Adrenal gland (tissue), 12 donors: Measurements from ENCODE around the gene DUSP2. TPM values are rescaled to one million over a fixed set of nuclear protein-coding genes. Genes with fewer than 3 reads are reported as not detected.

Source experiments
- DNase-seq, 7 donors: peaks; one replicate each; pipeline ENCODE4 v3.0.0-alpha.2; 2019 to 2020
- H3K27ac ChIP-seq, 5 donors: fragments of 200-600 bp; sonication (generic) in 4 of 5; 1 replicate in 3 of 5; 2 replicates in 2 of 5; pipeline versions ENCODE4 v1.5.1 to v1.8.0; 2016 to 2020; ENCODE audit warnings: mild to moderate bottlenecking in 1 of 5
- H3K27me3 ChIP-seq: fragments of 200-600 bp; 2 replicates; pipeline ENCODE4 v1.8.0; 2021
- H3K36me3 ChIP-seq, 2 donors: fragments of 200-600 bp; replicated peaks in 1 of 2; 1 replicate in 1 of 2; 2 replicates in 1 of 2; pipeline versions ENCODE4 v1.5.1 to v1.8.0; 2018 to 2022
- H3K4me1 ChIP-seq, 2 donors: fragments of 200-600 bp; replicated peaks in 1 of 2; 1 replicate in 1 of 2; 2 replicates in 1 of 2; pipeline versions ENCODE4 v1.5.1 to v1.8.0; 2018 to 2021
- H3K4me3 ChIP-seq, 4 donors: fragments of 200-600 bp; sonication (generic) in 3 of 4; one replicate each; pipeline ENCODE4 v1.5.1; 2016 to 2018
- H3K9me3 ChIP-seq, 3 donors: fragments of 200-600 bp; sonication (generic) in 1 of 3; replicated peaks in 1 of 3; 1 replicate in 2 of 3; 2 replicates in 1 of 3; pipeline versions ENCODE4 v1.5.1 to v1.8.0; 2016 to 2021
- CTCF ChIP-seq, 6 experiments: fragments of 450-650 bp in 4 of 6; fragments of 200-600 bp in 2 of 6; sonication (generic) in 1 of 6; IDR thresholded peaks; 1 replicate in 5 of 6; 2 replicates in 1 of 6; pipeline versions ENCODE4 v1.5.1 to v1.8.0; 2016 to 2021; ENCODE audit warnings: antibody characterized with exemption in 6 of 6, mild to moderate bottlenecking in 2 of 6, moderate library complexity in 1 of 6
- POLR2A ChIP-seq, 2 donors: fragments of 450-650 bp; IDR thresholded peaks; one replicate each; pipeline ENCODE4 v1.6.1; 2017; ENCODE audit warnings: antibody characterized with exemption in 2 of 2, mild to moderate bottlenecking in 2 of 2, moderate library complexity in 1 of 2
- WGBS, 4 donors: extraction: QIAGEN DNeasy Blood & Tissue Kit in 2 of 4; methylation state at CpG; one replicate each; pipeline versions ENCODE4 v1.1.5 to v1.1.7; 2013 to 2017; 5-methylcytosine and 5-hydroxymethylcytosine counted together
- intact Hi-C, 2 donors: fragments of 100-400 bp; cut with DNase I; formaldehyde crosslinking; loops; one replicate each; pipeline versions ENCODE4 v1.14.1 to v1.15.0; 2022 to 2023
- polyA plus RNA-seq, 3 donors: library from polyadenylated mRNA; stranded (reverse); fragments of 200-250 nt in 2 of 3; fragments of 350-450 nt in 1 of 3; fragmentation: Illumina TruSeq in 1 of 3; extraction: RNeasy Lipid Tissue Mini Kit (QIAGEN cat#74804) in 1 of 3; gene quantifications; one replicate each; pipeline ENCODE4 v1.2.3, GENCODE V29; 2013 to 2014
- total RNA-seq, 9 donors: library from RNA; depleted of rRNA in 4 of 9; stranded (reverse); fragments of >200 nt in 4 of 9; fragments of 120-200 nt in 1 of 9; fragmentation: NEBNext Ultra II Directional in 1 of 9; extraction: Animal tissue kit (Norgen Biotek cat#: 25700) in 1 of 9; gene quantifications; one replicate each; pipeline versions ENCODE4 v1.1.0 to v1.2.4, GENCODE V29; 2013 to 2023
- donor health status: healthy with polysubstance abuse.
- donor health status: Bipolar disorder and iron deficiency.
- donor health status: DM: yes; HTN: yes; CAD: no.
- donor health status: DM: no; HTN: no; CAD: no.
- donor health status: DM: no; HTN: no; CAD: no.
- donor health status: DM: yes; HTN: yes; CAD: no.

Gene DUSP2
- total and polyA plus RNA-seq, 12 donors = 0.48 to 4.7 (median 1.9) TPM

GRCh38 chr2:96109931-96110511, 35.2 kb downstream of the DUSP2 start:
- no peaks in the 10 kb centered on the region for H3K36me3 ChIP-seq
- peaks cover 0 to 2% (median 0%) of the 10 kb centered on the region in 3 donors for H3K9me3 ChIP-seq
- H3K27me3 ChIP-seq = no peaks in the 10 kb centered on the region
- peak in 1 of 7 donors; percentile 2 for DNase-seq
- intact Hi-C loops = loop anchor here in 1 of 2 donors (10.0 kb wide), 1 partner anchor 85 kb away; no protein-coding TSS in a partner anchor
- peak overlapping the region in 1 of 5 donors; percentile 78 for H3K27ac ChIP-seq
- TF ChIP-seq POLR2A (IDR thresholded peaks at IDR 0.05) = no peak
- no peak for TF ChIP-seq CTCF (IDR thresholded peaks at IDR 0.05)
- 89 to 100% (median 95%) methylated on average over 1 to 3 of the region's 3 CpGs; no CpG with 5 or more reads in 1 of the 4 donors for WGBS, 4 donors
- no peak overlapping the region for H3K4me3 ChIP-seq
- no peaks in the 10 kb centered on the region for H3K4me1 ChIP-seq

- Histone ChIP-seq H3K27ac (peak overlapping the region in 3 of 5 donors; percentile 21 to 78 (median 54)), H3K36me3 (no peaks in the 10 kb centered on the region), H3K9me3 (peaks cover 0 to 2% (median 0%) of the 10 kb centered on the region in 3 donors), H3K4me1 (no peaks in the 10 kb centered on the region), H3K4me3 (no peak overlapping the region), H3K27me3 (no peaks in the 10 kb centered on the region)
- 40 to 100% (median 49%) methylated on average over 1 to 3 of the region's 3 CpGs for WGBS, 4 donors
- no peak for DNase-seq
- intact Hi-C loops = no loop called here
- TF ChIP-seq CTCF (IDR thresholded peaks at IDR 0.05) (no peak), POLR2A (IDR thresholded peaks at IDR 0.05) (no peak)
These were observed 35.9 kb downstream of the DUSP2 start for GRCh38 chr2:96109361-96109680.

GRCh38 chr2:96108541-96109360, 36.5 kb downstream of the DUSP2 start:
- intact Hi-C loops = no loop called here
- Histone ChIP-seq H3K27me3 (no peaks in the 10 kb centered on the region), H3K36me3 (no peaks in the 10 kb centered on the region), H3K27ac (peak overlapping the region in 3 of 5 donors; percentile 21 to 78 (median 54)), H3K4me1 (no peaks in the 10 kb centered on the region), H3K9me3 (peaks cover 0 to 2% (median 0%) of the 10 kb centered on the region in 3 donors), H3K4me3 (no peak overlapping the region)
- peak in 3 of 7 donors; percentile 16 to 57 (median 45) for DNase-seq
- TF ChIP-seq CTCF (IDR thresholded peaks at IDR 0.05) (no peak), POLR2A (IDR thresholded peaks at IDR 0.05) (no peak)
- 18 to 57% (median 30%) methylated on average over 11 to 17 of the region's 17 CpGs for WGBS, 4 donors

- H3K4me1 ChIP-seq = no peaks in the 10 kb centered on the region
- H3K9me3 ChIP-seq = peaks cover 0 to 2% (median 0%) of the 10 kb centered on the region in 3 donors
- H3K27ac ChIP-seq = peak overlapping the region in 2 of 5 donors; percentile 54 to 78
- H3K27me3 ChIP-seq = no peaks in the 10 kb centered on the region
- 31 to 50% (median 41%) methylated on average over 2 to 5 of the region's 5 CpGs; no CpG with 5 or more reads in 1 of the 4 donors for WGBS, 4 donors
- peak in 1 of 7 donors; percentile 1 for DNase-seq
- H3K36me3 ChIP-seq = no peaks in the 10 kb centered on the region
- no peak for TF ChIP-seq CTCF (IDR thresholded peaks at IDR 0.05)
- no peak for TF ChIP-seq POLR2A (IDR thresholded peaks at IDR 0.05)
- intact Hi-C loops = no loop called here
- no peak overlapping the region for H3K4me3 ChIP-seq
These were observed 37.1 kb downstream of the DUSP2 start for GRCh38 chr2:96108151-96108540.
